Measurements from ENCODE around the gene DEGS2. TPM values are rescaled to one million over a fixed set of nuclear protein-coding genes. Genes with fewer than 3 reads are reported as not detected.

DEGS2 gene
- total and polyA plus RNA-seq, 2 of the 13 experiments (the other 11 are each of a cell fraction or from before 2014, with no cell fraction given): 0.09 TPM

GRCh38 chr14:100144996-100145646 is 14.3 kb downstream of the DEGS2 start (continued):
- TF ChIP-seq PRDM15 (CRISPR knock-in tag; IDR thresholded peaks at IDR 0.05): no peak
- no peak for TF ChIP-seq XBP1 (CRISPR knock-in tag; IDR thresholded peaks at IDR 0.05)
- TF ChIP-seq ZNF615 (CRISPR knock-in tag; IDR thresholded peaks at IDR 0.05; ENCODE audit: borderline replicate concordance): no peak
- no peak for TF ChIP-seq NFIC (IDR thresholded peaks at IDR 0.05; ENCODE audit: low read length)
- TF ChIP-seq EHMT2 (IDR thresholded peaks at IDR 0.05; ENCODE audit: borderline replicate concordance, low read depth, low read length): no peak
- peak; percentile 54; the same call in 1 of the 2 replicates for TF ChIP-seq ZNF747 (CRISPR knock-in tag; IDR thresholded peaks at IDR 0.05; ENCODE audit: borderline replicate concordance)
- no peak for TF ChIP-seq ZBTB37 (CRISPR knock-in tag; IDR thresholded peaks at IDR 0.05)
- TF ChIP-seq THAP9 (CRISPR knock-in tag; IDR thresholded peaks at IDR 0.05; ENCODE audit: borderline replicate concordance): peak; percentile 64; the same call in 1 of the 2 replicates
- TF ChIP-seq HNF1A (IDR thresholded peaks at IDR 0.05; ENCODE audit: low read depth): no peak
- peak; percentile 60 for TF ChIP-seq HNF1A (CRISPR knock-in tag; IDR thresholded peaks at IDR 0.05; ENCODE audit: borderline replicate concordance)
- TF ChIP-seq ATF2 (CRISPR knock-in tag; IDR thresholded peaks at IDR 0.05): peak; percentile 52
- 0 out of 2 replicates have a peak, but pooled peaks have one; percentile 51 for TF ChIP-seq IRF2 (CRISPR knock-in tag; IDR thresholded peaks at IDR 0.05)
- TF ChIP-seq HOXA3 (CRISPR knock-in tag; IDR thresholded peaks at IDR 0.05): peak; percentile 76; the same call in 1 of the 2 replicates
- TF ChIP-seq KDM2A (CRISPR knock-in tag; IDR thresholded peaks at IDR 0.05; ENCODE audit: borderline replicate concordance, low read depth): peak; percentile 90
- peak; percentile 95 for TF ChIP-seq ZNF264 (CRISPR knock-in tag; IDR thresholded peaks at IDR 0.05)

All from HepG2 (cell line).